ES-I3 (cell line): ENCODE data around the gene RPS4Y1.
"Not testable (repeated sequence)": the region's sequence is repeated elsewhere in the genome, so short reads cannot be mapped to it uniquely, and the experiment has no call there.

Experiments used
- H3K36me3 ChIP-seq: 2 replicates; pipeline ENCODE4 v1.6.1; 2013; ENCODE audit warnings: mild to moderate bottlenecking, low read length, control low read depth, moderate library complexity; ENCODE audit not compliant: insufficient read depth
- H3K4me1 ChIP-seq: 2 replicates; pipeline ENCODE4 v1.6.1; 2013; ENCODE audit warnings: mild to moderate bottlenecking, control low read depth, low read length; ENCODE audit not compliant: insufficient read depth
- H3K9ac ChIP-seq: 2 replicates; pipeline ENCODE4 v1.6.1; 2013; ENCODE audit warnings: low read depth, mild to moderate bottlenecking, low read length, moderate library complexity
- H3K9me3 ChIP-seq: 2 replicates; pipeline ENCODE4 v1.6.1; 2013; ENCODE audit warnings: mild to moderate bottlenecking, low read length, moderate library complexity; ENCODE audit not compliant: control insufficient read depth, insufficient read depth

The RPS4Y1 gene

GRCh38 chrY:2857686-2858085 lies 16.3 kb downstream of the RPS4Y1 start:
- H3K9ac ChIP-seq, result no peak overlapping the region
- H3K4me1 ChIP-seq, result no peaks in the 10 kb centered on the region
- no peaks in the 10 kb centered on the region for H3K9me3 ChIP-seq
- H3K36me3 ChIP-seq, result no peaks in the 10 kb centered on the region

- no peaks in the 10 kb centered on the region for H3K4me1 ChIP-seq
- H3K9me3 ChIP-seq, result no peaks in the 10 kb centered on the region
- H3K36me3 ChIP-seq, result no peaks in the 10 kb centered on the region
- no peak overlapping the region for H3K9ac ChIP-seq
Measured at GRCh38 chrY:2859782-2860181, 18.4 kb downstream of the RPS4Y1 start.

- Histone ChIP-seq H3K9ac (no peak overlapping the region), H3K36me3 (no peaks in the 10 kb centered on the region), H3K9me3 (no peaks in the 10 kb centered on the region), H3K4me1 (no peaks in the 10 kb centered on the region)
Measured at GRCh38 chrY:2860511-2860910, 19.1 kb downstream of the RPS4Y1 start.

- Histone ChIP-seq H3K9ac (no peak overlapping the region), H3K9me3 (no peaks in the 10 kb centered on the region), H3K4me1 (no peaks in the 10 kb centered on the region), H3K36me3 (no peaks in the 10 kb centered on the region)
Measured at GRCh38 chrY:2866581-2866980, 25.2 kb downstream of the RPS4Y1 start.

GRCh38 chrY:2867469-2867868 lies 26.1 kb downstream of the RPS4Y1 start:
- H3K9me3 ChIP-seq, result no peaks in the 10 kb centered on the region
- H3K36me3 ChIP-seq, result no peaks in the 10 kb centered on the region
- no peak overlapping the region for H3K9ac ChIP-seq
- no peaks in the 10 kb centered on the region for H3K4me1 ChIP-seq

GRCh38 chrY:2868035-2868607 lies 26.7 kb downstream of the RPS4Y1 start:
- Histone ChIP-seq H3K36me3 (no peaks in the 10 kb centered on the region), H3K4me1 (no peaks in the 10 kb centered on the region), H3K9ac (no peak overlapping the region), H3K9me3 (no peaks in the 10 kb centered on the region)

- H3K4me1 ChIP-seq, H3K9ac ChIP-seq, H3K36me3 ChIP-seq, H3K9me3 ChIP-seq: not testable (repeated sequence)
Measured at GRCh38 chrY:2872234-2872633, 30.8 kb downstream of the RPS4Y1 start.

GRCh38 chrY:2874211-2874610 lies 32.8 kb downstream of the RPS4Y1 start:
- no peaks in the 10 kb centered on the region for H3K4me1 ChIP-seq
- no peaks in the 10 kb centered on the region for H3K36me3 ChIP-seq
- H3K9me3 ChIP-seq, result no peaks in the 10 kb centered on the region
- no peak overlapping the region for H3K9ac ChIP-seq

GRCh38 chrY:2883561-2883960 lies 42.2 kb downstream of the RPS4Y1 start:
- no peak overlapping the region for H3K9ac ChIP-seq
- no peaks in the 10 kb centered on the region for H3K9me3 ChIP-seq
- no peaks in the 10 kb centered on the region for H3K4me1 ChIP-seq
- no peaks in the 10 kb centered on the region for H3K36me3 ChIP-seq

GRCh38 chrY:2885880-2886279 lies 44.5 kb downstream of the RPS4Y1 start:
- Histone ChIP-seq H3K36me3 (no peaks in the 10 kb centered on the region), H3K9me3 (no peaks in the 10 kb centered on the region), H3K4me1 (no peaks in the 10 kb centered on the region), H3K9ac (no peak overlapping the region)

GRCh38 chrY:2887386-2887785 lies 46.0 kb downstream of the RPS4Y1 start:
- no peak overlapping the region for H3K9ac ChIP-seq
- no peaks in the 10 kb centered on the region for H3K9me3 ChIP-seq
- H3K4me1 ChIP-seq, result no peaks in the 10 kb centered on the region
- no peaks in the 10 kb centered on the region for H3K36me3 ChIP-seq

- no peaks in the 10 kb centered on the region for H3K36me3 ChIP-seq
- H3K9me3 ChIP-seq, result no peaks in the 10 kb centered on the region
- H3K4me1 ChIP-seq, result no peaks in the 10 kb centered on the region
- H3K9ac ChIP-seq, result no peak overlapping the region
Measured at GRCh38 chrY:2887955-2888354, 46.6 kb downstream of the RPS4Y1 start.

- Histone ChIP-seq H3K9ac (no peak overlapping the region), H3K9me3 (no peaks in the 10 kb centered on the region), H3K36me3 (no peaks in the 10 kb centered on the region), H3K4me1 (no peaks in the 10 kb centered on the region)
Measured at GRCh38 chrY:2893471-2893870, 52.1 kb downstream of the RPS4Y1 start.

GRCh38 chrY:2896050-2896449 lies 54.6 kb downstream of the RPS4Y1 start:
- Histone ChIP-seq H3K9ac (no peak overlapping the region), H3K9me3 (no peaks in the 10 kb centered on the region), H3K4me1 (no peaks in the 10 kb centered on the region), H3K36me3 (no peaks in the 10 kb centered on the region)

- H3K4me1 ChIP-seq, result no peaks in the 10 kb centered on the region
- no peaks in the 10 kb centered on the region for H3K9me3 ChIP-seq
- H3K36me3 ChIP-seq, result no peaks in the 10 kb centered on the region
- no peak overlapping the region for H3K9ac ChIP-seq
Measured at GRCh38 chrY:2907356-2907755, 66.0 kb downstream of the RPS4Y1 start.
